GM12878 (cell line): Measurements from ENCODE around the gene MCRIP2.

Experiments
- BCL11A ChIP-seq: IDR thresholded peaks from 2 replicates; pipeline ENCODE4 v1.6.1; 2011; ENCODE audit warnings: low read depth, low read length
- CTCF ChIP-seq, 3 experiments: IDR thresholded peaks in 2 of 3; conservative IDR thresholded peaks in 1 of 3; 2 replicates each; pipeline ENCODE4 v1.5.1; 2011; ENCODE audit warnings: low read depth in 3 of 3, low read length in 3 of 3, mild to moderate bottlenecking in 3 of 3, control low read depth in 2 of 3, moderate library complexity in 2 of 3, inconsistent platforms in 1 of 3, mixed read lengths in 1 of 3; ENCODE audit not compliant: control insufficient read depth in 2 of 3, insufficient read depth in 1 of 3; ENCODE audit errors: extremely low read depth in 1 of 3
- RAD51 ChIP-seq: fragments of 450-650 bp; IDR thresholded peaks from 2 replicates; pipeline ENCODE4 v1.6.1; 2016; ENCODE audit warnings: moderate library complexity, mild to moderate bottlenecking, inconsistent platforms

- TF ChIP-seq CTCF (IDR thresholded peaks at IDR 0.05 in 2 of 3, conservative IDR thresholded peaks at IDR 0.05 in 1 of 3; ENCODE audit: control insufficient read depth in 2 of 3, extremely low read depth in 1 of 3, insufficient read depth in 1 of 3, low read depth in 3 of 3, low read length in 3 of 3) = no peak
- no peak for TF ChIP-seq RAD51
- TF ChIP-seq BCL11A = no peak
Observed at GRCh38 chr16:657487-657886, 15.9 kb downstream of the MCRIP2 start.
